ENCODE results near the gene KCNK17.
"Not testable (repeated sequence)": the region's sequence is repeated elsewhere in the genome, so short reads cannot be mapped to it uniquely, and the experiment has no call there.

Gene KCNK17

GRCh38 chr6:39302669-39303424 lies 11.4 kb downstream of the KCNK17 start:
- peak; percentile 77 to 91 for DNase-seq (ENCODE audit: low read depth in 2 of 2)

GRCh38 chr6:39302011-39302410 lies 12.2 kb downstream of the KCNK17 start:
- no peak for DNase-seq (ENCODE audit: low read depth in 2 of 2)

GRCh38 chr6:39301606-39302005 lies 12.6 kb downstream of the KCNK17 start:
- no peak for DNase-seq (ENCODE audit: low read depth in 2 of 2)

GRCh38 chr6:39300739-39301138 lies 13.5 kb downstream of the KCNK17 start:
- DNase-seq (ENCODE audit: low read depth in 2 of 2), result no peak

- DNase-seq (ENCODE audit: low read depth in 2 of 2), result no peak
Observed at GRCh38 chr6:39298061-39298460, 16.2 kb downstream of the KCNK17 start.

- DNase-seq (ENCODE audit: low read depth in 2 of 2), result no peak
Observed at GRCh38 chr6:39296745-39297640, 17.2 kb downstream of the KCNK17 start.

GRCh38 chr6:39295611-39296011 lies 18.6 kb downstream of the KCNK17 start:
- no peak for DNase-seq (ENCODE audit: low read depth in 2 of 2)

- DNase-seq (ENCODE audit: low read depth in 2 of 2), result no peak
Observed at GRCh38 chr6:39294899-39295298, 19.3 kb downstream of the KCNK17 start.

GRCh38 chr6:39294133-39294532 lies 20.1 kb downstream of the KCNK17 start:
- no peak for DNase-seq (ENCODE audit: low read depth in 2 of 2)

GRCh38 chr6:39292637-39293036 lies 21.6 kb downstream of the KCNK17 start:
- no peak for DNase-seq (ENCODE audit: low read depth in 2 of 2)

GRCh38 chr6:39289490-39289889 lies 24.7 kb downstream of the KCNK17 start:
- DNase-seq (ENCODE audit: low read depth in 2 of 2), result no peak

- no peak for DNase-seq (ENCODE audit: low read depth in 2 of 2)
Observed at GRCh38 chr6:39287601-39288000, 26.6 kb downstream of the KCNK17 start.

GRCh38 chr6:39286596-39286995 lies 27.6 kb downstream of the KCNK17 start:
- DNase-seq (ENCODE audit: low read depth in 2 of 2), result not testable (repeated sequence)

- no peak for DNase-seq (ENCODE audit: low read depth in 2 of 2)
Observed at GRCh38 chr6:39282774-39283173, 31.4 kb downstream of the KCNK17 start.

- DNase-seq (ENCODE audit: low read depth in 2 of 2), result no peak
Observed at GRCh38 chr6:39281312-39281980, 32.8 kb downstream of the KCNK17 start.

GRCh38 chr6:39280247-39280731 lies 33.9 kb downstream of the KCNK17 start:
- DNase-seq (ENCODE audit: low read depth in 2 of 2), result no peak

- no peak for DNase-seq (ENCODE audit: low read depth in 2 of 2)
Observed at GRCh38 chr6:39279539-39279938, 34.7 kb downstream of the KCNK17 start.

GRCh38 chr6:39276379-39276995 lies 37.7 kb downstream of the KCNK17 start:
- DNase-seq (ENCODE audit: low read depth in 2 of 2), result no peak

- DNase-seq (ENCODE audit: low read depth in 2 of 2), result no peak
Observed at GRCh38 chr6:39274903-39275302, 39.3 kb downstream of the KCNK17 start.

GRCh38 chr6:39274471-39274870 lies 39.7 kb downstream of the KCNK17 start:
- DNase-seq (ENCODE audit: low read depth in 2 of 2), result no peak

GRCh38 chr6:39273406-39273821 lies 40.8 kb downstream of the KCNK17 start:
- DNase-seq (ENCODE audit: low read depth in 2 of 2), result no peak

- no peak for DNase-seq (ENCODE audit: low read depth in 2 of 2)
Observed at GRCh38 chr6:39269961-39270360, 44.3 kb downstream of the KCNK17 start.

Data from stimulated activated CD4-positive, alpha-beta T cell treated with anti-CD3 and anti-CD28 coated beads, Interleukin-12 subunit alpha, Interleukin-12 subunit beta, amount 100 ng/mL, for 24 hours (primary cell).